ENCODE measurements around the gene PHOSPHO1. TPM values are rescaled to one million over a fixed set of nuclear protein-coding genes. Genes with fewer than 3 reads are reported as not detected.
"Not testable (repeated sequence)": the region's sequence is repeated elsewhere in the genome, so short reads cannot be mapped to it uniquely, and the experiment has no call there.

PHOSPHO1 gene
- total RNA-seq, 4 donors from 2014 or later = 0.34 to 0.36 TPM; not detected in 2

GRCh38 chr17:49183801-49184200 is 46.8 kb downstream of the PHOSPHO1 start:
- WGBS, 2 donors = 91 to 100% methylated on average over 3 to 6 of the region's 7 CpGs
- intact Hi-C loops (cut with DNase I; ENCODE audit: low total_unique reads) = loop anchor here (5.0 kb wide), 1 partner anchor 44 kb away; no protein-coding TSS in a partner anchor
- no peak overlapping the region for H3K4me3 ChIP-seq (ENCODE audit: low read depth, poor library complexity, severe bottlenecking)
- DNase-seq (ENCODE audit: low spot score in 2 of 2) = no peak
- no peak for TF ChIP-seq POLR2A (IDR thresholded peaks at IDR 0.05)
- no peak for TF ChIP-seq CTCF (IDR thresholded peaks at IDR 0.05)

DNA sequence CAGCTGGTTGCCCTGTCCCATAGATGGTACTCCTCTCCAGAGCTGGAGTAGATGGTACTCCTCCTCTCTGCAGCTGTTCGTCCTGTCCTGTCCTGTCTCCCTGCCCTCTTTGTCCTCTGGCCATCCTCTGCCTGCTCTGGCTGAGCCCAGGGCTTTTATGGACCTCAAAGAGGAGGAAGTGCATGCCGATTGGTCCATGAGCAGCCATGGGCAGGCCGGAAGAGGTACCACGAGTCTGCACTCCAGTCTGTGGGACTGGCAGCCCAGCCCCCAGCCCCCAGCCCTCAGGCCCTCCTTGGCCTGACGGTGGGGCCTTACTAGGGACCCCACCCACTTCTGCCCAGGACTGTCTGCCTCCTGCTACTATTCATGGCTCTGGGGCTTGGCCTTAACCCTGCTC is 47.2 kb downstream of the PHOSPHO1 start:
- intact Hi-C loops (cut with DNase I; ENCODE audit: low total_unique reads) = loop anchor here (5.0 kb wide), 1 partner anchor 44 kb away; no protein-coding TSS in a partner anchor
- DNase-seq (ENCODE audit: low spot score in 2 of 2) = no peak
- TF ChIP-seq CTCF (IDR thresholded peaks at IDR 0.05) = no peak
- TF ChIP-seq POLR2A (IDR thresholded peaks at IDR 0.05) = no peak
- 81 to 88% methylated on average over 3 to 5 of the region's 5 CpGs for WGBS, 2 donors
- H3K4me3 ChIP-seq (ENCODE audit: low read depth, poor library complexity, severe bottlenecking) = no peak overlapping the region

- intact Hi-C loops (cut with DNase I; ENCODE audit: low total_unique reads) = loop anchor here (5.0 kb wide), 1 partner anchor 46 kb away; no protein-coding TSS in a partner anchor
- 65 to 71% methylated on average over 6 of the region's 6 CpGs for WGBS, 2 donors
Measured at GRCh38 chr17:49180998-49181635, 49.5 kb downstream of the PHOSPHO1 start.

GRCh38 chr17:49180303-49180702 is 50.3 kb downstream of the PHOSPHO1 start:
- intact Hi-C loops (cut with DNase I; ENCODE audit: low total_unique reads) = loop anchor here (5.0 kb wide), 1 partner anchor 47 kb away; no protein-coding TSS in a partner anchor
- 14 to 16% methylated on average over 5 of the region's 5 CpGs for WGBS, 2 donors
- peak; percentile 49 to 93 for DNase-seq (ENCODE audit: low spot score in 2 of 2)
- no peak overlapping the region for H3K4me3 ChIP-seq (ENCODE audit: low read depth, poor library complexity, severe bottlenecking)
- TF ChIP-seq POLR2A (IDR thresholded peaks at IDR 0.05) = no peak
- peak in 1 of 3 donors; percentile 68 for TF ChIP-seq CTCF (IDR thresholded peaks at IDR 0.05)

More at GRCh38 chr17:49180998-49181635, 49.5 kb downstream of the PHOSPHO1 start:
- DNase-seq (ENCODE audit: low spot score in 2 of 2) = no peak
- H3K4me3 ChIP-seq (ENCODE audit: low read depth, poor library complexity, severe bottlenecking) = no peak overlapping the region
- TF ChIP-seq POLR2A (IDR thresholded peaks at IDR 0.05) = no peak
- TF ChIP-seq CTCF (IDR thresholded peaks at IDR 0.05) = no peak

GRCh38 chr17:49175978-49176377 is 54.6 kb downstream of the PHOSPHO1 start:
- 92% methylated on average over 11 of the region's 11 CpGs for WGBS, 2 donors
- intact Hi-C loops (cut with DNase I; ENCODE audit: low total_unique reads); DNase-seq (ENCODE audit: low spot score in 2 of 2): not testable (repeated sequence)

More at GRCh38 chr17:49175978-49176377, 54.6 kb downstream of the PHOSPHO1 start:
- H3K4me3 ChIP-seq (ENCODE audit: low read depth, poor library complexity, severe bottlenecking) = not testable (repeated sequence)

Other genes starting within 250 kb of the PHOSPHO1 start
- gene IGF2BP1, start 233.4 kb downstream of the PHOSPHO1 start, total RNA-seq = not detected
- gene B4GALNT2, start 98.0 kb downstream of the PHOSPHO1 start, total RNA-seq = under 1 TPM; 0.04 to 0.98 (median 0.80) TPM
- gene GNGT2, start 20.2 kb downstream of the PHOSPHO1 start, total RNA-seq = 1 to 10 TPM in 2 of 4 donors, not detected in 2; 1.1 to 1.7 TPM
- 1 to 10 TPM; 1.6 to 5.4 (median 4.7) TPM for gene ABI3, start 20.1 kb downstream of the PHOSPHO1 start, total RNA-seq
- gene ZNF652, start 131.5 kb upstream of the PHOSPHO1 start, total RNA-seq = 100 to 1,000 TPM in 2 of 4 donors, 10 to 100 TPM in 2; 58.8 to 124 (median 103) TPM
- 10 to 100 TPM; 47.0 to 79.0 (median 71.3) TPM for gene PHB1, start 184.1 kb upstream of the PHOSPHO1 start, total RNA-seq

Data from lower leg skin (tissue), 4 donors.